Measurements from ENCODE around the gene ZNF689.
"Not testable (repeated sequence)": the region's sequence is repeated elsewhere in the genome, so short reads cannot be mapped to it uniquely, and the experiment has no call there.

The ZNF689 gene

DNA sequence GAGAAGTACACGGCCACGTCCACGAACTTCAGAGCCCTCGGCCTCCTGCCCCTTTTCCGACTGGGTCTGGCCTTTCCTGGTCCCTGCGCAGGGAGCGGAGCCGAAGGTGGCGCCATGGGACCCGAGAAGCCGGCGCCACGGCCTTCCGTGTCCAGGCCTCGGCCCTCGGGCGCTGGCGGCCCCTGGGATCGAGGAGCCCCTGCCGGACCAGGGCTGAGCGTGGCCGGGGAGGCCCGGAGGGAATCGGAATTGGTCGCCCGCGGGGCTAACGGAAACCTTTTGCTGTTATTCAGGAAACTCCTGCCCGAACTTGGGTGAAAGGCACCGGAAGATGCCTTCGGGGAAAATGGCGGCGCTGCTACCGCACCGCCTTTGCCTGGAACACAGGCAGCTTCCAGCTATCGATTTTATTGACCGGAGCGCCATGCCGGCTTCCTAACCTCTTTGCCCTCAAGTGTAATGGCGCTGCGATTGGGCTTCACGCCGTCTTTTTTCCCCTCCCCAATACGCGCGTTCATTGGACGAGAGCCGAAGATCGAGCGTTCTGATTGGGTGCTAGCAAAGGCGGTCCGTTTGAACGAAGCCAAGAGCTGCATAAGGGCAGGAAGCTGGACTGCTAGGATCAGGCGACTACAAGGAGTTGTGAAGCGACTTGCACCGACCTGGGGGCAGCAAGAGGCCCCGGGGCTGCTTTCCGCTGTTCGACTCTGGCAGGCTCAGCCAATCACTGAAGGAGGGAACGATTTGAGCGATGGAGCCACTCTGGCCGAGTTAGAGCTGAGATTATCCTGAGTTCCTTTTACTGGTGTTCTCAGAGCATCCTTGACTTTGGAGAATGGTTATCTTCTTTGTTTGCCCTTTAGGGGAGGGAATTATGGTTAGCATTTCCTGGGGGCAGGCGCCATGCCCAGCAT lies at the start of gene ZNF689:
ZNF689 (minus strand) TSS at position 464 of the 914 bp plus-strand sequence; CDS start at position 116, 348 bp downstream.
- DNase-seq, result peak; percentile 92

DNA sequence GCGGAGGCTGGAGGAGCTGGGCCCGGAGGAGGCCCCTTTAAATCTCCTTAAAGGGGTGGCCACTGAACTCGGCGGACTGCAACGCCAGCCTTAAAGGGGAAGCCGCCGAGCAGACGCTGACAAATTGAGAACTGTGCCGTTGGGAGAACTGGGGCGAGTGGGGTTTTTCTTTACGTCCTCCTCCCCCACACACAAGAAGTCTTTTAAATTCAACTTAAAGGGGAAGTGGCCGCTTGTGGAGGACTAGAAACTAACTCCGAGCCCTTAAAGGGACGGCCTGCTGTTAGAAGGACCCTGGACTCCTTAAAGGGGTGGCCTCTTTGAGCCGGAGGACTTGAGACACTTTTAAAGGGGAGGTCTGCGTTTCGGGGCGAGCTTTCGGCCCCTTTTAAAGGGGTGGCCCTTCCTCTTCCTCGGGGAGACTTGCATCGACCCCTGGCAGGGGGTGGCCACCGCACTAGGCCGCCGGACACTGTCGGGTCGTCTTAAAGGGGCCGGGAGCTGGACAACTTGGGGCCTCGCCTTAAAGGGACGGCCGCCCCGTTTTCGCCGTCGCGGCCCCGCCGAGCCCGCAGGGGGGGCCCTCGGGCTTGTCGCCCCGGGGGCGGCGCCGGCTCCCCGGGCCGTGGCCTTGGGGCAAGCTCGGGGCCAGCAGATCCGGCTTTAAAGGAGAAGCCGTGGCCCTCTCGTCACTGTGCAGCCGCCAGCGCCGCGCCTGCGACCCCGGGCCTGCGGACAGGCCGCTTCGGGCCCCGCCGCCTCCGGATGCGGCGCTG lies 48.7 kb upstream of the ZNF689 start:
- DNase-seq, result no peak

DNA sequence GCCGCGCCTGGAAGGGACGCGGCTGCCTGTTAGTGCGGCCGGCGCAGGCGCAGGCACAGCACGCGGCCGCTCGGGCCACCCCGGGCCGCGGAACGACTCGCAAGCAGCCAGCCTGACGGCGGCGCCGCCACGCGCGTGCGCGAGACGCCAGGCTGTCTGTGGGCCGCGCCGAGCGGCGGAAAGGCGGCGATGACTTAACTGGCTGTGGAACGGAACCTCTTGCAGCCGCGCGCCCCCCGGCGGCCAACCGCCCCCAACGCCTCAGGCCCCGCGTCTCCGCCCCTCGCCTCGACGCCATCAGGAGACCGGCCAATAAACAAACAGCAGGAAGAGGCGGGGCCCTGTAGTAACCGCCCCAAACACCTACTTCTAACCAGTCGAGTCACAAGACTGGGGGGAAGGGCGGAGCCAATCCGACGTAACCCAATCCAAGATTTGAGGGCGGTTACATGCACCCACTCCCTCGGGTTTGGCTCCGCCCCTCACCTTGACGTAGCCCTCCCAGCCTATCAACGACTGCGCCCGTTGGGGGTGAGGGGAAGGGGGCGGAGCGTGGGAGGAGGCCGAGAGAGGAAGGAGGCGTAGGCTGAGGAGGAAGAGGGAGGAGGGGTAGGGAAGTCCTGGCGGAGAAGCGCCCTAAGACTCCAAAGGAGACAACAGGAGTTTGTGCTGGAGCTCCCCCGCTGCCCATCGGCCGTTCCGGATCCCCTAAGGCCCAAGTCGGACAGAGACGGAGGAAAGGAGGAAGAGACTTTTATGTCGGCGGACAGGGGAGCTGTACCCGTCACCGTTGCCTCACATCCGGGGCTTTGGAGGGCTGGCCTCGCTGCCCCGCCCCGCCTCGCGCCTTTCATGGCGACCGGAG lies 47.9 kb upstream of the ZNF689 start, which contains the start of gene FBRS:
FBRS (plus strand) TSS at position 566 of the 865 bp plus-strand sequence. CDS start 1,088 bp downstream, outside the sequence.
- DNase-seq, result peak; percentile 100

DNA sequence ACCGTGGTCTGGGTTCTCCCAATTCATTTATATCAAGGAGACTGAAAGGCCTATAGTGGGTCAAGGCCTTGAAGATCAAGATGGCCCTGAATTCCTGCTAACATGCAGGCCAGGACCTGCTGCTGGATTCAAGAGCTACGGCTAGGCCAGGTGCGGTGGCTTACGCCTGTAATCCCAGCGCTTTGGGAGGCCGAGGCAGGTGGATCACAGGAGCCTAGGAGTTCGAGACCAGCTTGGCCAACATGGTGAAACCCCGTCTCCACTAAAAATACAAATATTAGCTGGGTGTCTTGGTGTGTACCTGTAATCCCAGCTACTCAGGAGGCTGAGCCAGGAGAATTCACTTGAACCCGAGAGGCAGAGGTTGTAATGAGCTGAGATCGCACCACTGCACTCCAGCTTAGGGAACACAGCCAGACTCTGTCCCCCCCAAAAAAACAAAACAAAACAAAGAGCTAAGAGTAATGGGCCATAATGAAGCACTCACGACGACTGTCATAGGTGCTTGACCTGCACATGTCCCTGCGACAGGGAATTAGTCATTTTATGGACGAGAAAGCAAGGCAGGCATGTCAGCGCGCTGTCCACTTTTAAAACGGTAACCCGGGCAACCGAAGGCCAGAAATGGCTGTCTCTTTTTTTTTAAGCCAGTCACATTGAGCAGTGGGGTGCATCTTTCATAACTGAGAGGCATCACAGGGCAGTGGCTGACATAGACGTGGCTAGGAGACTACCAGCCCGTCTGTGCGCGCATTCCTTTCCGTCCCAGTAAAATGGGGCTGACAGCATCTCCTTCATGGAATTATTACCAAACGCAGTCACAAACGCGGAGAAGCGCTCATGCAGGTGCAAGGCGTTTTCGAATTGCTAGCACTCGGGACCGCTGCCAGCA lies 47.0 kb upstream of the ZNF689 start:
- no peak for DNase-seq

DNA sequence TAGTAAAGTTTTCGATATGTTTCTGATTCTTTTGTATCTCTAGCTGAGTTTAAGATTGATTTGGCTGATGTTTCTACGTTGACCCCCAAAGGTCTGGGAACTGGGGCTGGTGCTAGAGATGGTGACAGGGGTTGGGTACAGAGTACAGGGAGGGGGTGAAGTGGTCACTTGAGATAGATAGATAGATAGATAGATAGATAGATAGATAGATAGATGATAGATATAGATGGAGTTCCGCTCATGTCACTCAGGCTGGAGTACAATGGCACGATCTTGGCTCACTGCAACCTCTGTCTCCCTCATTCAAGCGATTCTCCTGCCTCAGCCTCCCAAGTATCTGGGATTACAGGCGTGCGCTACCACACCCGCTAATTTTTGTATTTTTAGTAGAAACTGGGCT lies 46.2 kb upstream of the ZNF689 start:
- no peak for DNase-seq

DNA sequence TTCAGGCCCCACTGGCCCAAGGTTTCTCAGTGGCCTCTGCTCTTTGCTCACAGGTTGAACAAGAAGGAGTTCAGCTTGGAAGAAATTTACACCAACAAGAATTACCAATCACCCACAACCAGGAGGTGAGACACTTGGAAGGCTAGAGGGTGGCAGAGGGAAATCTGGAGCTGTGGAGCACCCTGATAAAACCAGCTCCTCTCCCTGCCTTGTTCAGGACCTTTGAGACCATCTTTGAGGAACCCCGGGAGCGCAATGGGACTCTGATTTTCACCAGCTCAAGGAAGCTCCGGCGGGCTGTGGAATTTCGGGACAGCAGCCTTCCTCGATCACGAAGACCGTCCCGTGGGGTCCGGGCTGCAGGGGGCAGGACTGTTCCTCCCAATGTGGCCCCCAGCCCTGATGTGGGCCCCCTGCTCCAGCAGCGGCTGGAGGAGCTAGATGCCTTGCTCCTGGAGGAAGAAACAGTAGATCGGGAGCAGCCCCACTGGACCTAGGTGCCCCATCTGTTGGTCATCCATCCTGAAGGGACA lies 45.7 kb upstream of the ZNF689 start:
- DNase-seq, result no peak

DNA sequence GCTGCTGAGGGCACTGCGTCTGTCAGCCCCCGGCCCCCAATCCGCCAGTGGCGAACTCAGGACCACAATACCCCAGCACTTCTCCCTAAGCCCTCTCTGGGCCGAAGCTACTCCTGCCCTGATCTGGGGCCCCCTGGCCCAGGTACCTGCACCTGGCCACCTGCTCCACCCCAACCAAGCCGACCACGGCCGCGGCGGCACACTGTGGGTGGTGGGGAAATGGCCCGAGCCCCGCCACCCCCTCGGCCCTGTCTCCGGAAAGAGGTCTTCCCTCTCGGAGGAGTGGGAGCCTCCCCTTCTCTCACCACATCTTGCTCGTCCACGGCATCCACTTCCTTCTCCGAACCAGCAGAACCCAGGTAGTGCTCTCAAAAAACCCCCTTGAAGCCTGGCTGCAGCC lies 44.7 kb upstream of the ZNF689 start:
- DNase-seq, result no peak

DNA sequence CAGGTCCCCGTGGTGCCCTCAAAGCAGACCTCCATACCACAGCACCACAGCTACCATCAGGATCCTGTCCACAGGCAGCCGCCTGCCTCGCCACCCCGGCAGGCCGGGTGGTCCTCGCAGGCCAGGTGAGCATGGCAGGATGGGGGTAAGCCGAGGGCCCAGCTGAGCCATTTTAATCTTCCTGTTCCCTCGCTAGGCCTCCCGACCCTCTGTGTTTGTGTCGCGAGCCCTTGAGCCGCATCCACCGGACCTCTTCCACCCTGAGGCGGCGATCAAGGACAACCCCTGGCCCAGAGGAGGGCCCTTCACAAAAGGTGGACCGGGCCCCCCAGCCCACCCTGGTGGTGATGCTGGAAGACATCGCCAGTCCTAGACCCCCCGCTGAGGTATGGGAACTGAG lies 42.5 kb upstream of the ZNF689 start:
- no peak for DNase-seq

DNA sequence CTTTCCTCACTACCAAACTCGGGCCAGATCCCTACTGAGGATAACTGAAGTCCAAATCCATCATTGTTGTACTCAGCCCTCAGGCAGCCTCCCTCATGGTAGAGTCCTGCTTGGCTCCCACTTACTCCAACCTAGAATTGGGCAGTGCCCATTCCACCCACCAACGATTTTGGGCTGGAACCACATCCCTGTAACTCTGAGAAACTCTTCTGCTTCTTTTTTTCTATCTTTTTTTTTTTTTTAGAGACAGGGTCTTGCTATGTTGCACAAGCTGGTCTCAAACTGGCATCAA lies 41.8 kb upstream of the ZNF689 start:
- no peak for DNase-seq

DNA sequence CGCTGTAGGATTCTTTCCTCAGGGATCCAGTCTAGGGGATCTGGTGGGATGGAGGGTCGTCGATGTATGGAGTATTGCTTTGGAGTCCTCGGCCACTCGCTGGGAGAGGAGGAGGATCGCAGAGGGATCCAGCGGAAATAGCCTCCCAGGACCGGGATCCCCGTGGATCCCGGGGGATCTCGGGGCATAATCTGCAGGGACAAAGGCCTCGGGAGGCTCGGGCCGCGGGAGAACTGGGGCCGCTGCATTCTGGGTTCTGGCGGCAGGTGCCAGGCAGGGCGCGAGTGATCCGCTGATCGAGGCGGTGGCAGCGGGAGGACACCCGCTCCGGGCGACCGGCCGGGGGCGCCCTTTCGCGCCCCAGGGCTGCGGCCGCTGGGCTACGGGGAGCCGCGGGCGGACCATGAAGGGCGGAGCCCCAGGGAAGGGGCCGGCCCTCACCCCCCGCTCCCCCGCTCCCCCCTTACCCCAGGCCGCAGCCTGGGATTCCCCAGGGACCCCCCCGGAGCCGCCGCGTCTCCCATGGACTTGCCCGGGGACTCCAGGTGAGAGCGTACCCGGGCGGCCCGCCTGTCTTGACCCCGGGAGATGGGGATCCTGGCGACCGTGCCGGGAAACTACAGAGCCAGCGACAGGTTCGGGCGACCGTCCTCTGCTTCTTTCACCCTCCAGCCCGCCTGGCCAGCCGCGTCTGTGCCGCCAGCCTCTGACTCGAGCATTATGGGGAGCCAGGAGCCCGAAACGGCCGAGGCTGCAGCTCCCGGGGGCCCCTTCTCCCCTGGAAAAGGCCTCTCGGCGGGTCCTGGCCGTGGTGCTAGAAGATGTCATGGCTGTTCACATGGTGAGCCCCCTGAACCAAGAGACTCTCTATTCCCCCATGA lies 41.2 kb upstream of the ZNF689 start:
- peak; percentile 68 for DNase-seq

DNA sequence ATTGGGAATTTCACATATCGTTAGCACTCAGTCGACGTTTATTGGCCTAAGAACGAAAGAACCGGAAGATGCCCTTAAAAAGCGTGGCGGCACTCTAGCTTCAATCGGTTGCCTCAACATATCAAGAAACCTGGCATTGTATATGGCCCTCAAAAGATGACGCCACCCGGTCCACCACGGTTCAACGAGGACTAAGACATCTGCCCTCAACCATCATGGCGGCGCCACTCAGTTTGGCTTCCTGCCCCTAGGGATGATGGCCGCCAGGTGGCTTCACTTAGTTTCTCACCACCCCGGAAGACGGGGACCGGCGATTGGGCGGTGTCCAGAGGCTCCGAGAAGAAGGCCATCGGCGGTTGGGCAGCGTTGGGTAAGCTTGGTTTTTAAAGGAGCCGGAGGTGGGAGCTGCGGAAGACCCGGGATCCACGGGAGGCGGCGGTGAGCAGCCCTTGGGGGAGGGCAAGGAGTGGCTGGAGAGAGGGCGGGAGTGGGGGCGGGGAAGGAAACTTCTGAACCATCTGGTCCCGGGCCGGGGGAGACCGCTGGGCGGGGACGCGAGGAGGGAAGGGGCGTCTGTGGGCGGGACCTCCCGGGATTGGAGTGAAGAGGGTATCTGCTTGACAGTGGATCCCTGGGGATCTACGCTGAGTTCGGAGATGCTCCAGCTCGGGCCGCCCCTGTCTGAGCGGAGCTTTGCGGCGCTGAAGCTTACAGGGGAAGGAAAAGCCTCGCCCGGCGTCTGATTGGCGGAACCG lies 40.4 kb upstream of the ZNF689 start, which contains the start of gene PRR14:
PRR14 (plus strand) TSS at position 592 of the 755 bp plus-strand sequence. CDS start 686 bp downstream, outside the sequence.
- DNase-seq, result peak; percentile 98

DNA sequence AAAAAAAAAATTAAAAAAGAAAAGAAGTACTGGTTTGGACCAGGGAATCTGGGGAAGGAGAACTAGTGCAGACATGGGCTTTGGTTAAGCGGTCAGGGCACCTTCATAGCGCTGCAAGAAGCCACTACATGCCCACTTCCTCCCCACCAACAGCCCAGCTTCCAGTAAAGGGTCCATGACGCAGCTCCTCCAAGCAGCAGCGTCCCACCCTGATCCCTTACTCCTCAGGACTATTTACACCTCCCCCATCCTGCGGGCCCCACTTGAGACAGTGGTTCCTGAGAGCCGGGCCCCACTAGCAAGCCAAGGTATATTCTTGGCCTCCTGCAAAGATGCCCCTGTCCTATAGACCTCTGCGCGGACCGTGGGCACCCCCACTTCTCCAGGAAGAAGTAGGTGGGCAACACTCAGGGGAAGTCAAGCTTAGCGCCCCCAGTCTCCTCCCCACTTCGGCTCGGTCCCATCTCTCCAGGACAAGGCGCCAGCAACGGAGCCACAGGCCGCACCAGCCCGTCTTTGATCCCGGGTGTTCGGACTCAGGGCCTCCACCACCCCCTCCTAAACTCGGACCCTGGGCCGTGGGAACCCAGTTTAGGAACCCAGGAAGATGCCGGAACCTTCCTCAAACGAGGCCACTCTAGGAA lies 39.7 kb upstream of the ZNF689 start:
- no peak for DNase-seq

DNA sequence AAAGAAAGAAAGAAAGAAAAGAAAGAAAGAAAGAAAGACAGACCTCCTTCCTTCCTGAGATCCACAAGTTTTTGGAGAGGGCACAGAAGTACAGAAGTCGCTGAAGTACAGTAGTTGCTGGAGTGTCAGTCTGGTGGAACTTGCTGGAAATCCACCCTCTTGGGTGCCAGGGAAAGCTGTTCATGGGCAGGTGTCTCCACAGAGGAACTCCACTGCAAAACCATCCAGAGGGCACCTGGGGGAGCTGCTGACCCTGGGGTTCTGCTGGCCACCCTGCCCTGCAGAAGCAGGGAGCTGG lies 37.0 kb upstream of the ZNF689 start:
- DNase-seq, result no peak

DNA sequence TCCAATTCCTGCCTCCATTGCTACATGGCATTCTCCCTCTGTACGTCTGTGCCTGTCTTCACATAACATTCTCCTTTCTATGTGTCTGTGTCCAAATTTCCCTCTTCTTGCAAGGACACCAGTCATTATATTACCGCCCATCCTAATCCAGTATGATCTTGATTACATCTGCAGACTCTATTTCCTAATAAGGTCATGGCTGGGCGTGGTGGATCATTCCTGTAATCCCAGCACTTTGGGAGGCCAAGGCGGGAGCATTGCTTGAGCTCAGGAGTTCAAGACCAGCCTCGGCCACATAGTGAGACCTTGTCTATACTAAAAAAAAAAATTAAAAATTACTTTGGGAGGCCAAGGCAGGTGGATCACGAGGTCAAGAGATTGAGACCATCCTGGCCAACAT lies 35.5 kb upstream of the ZNF689 start:
- DNase-seq, result no peak

DNA sequence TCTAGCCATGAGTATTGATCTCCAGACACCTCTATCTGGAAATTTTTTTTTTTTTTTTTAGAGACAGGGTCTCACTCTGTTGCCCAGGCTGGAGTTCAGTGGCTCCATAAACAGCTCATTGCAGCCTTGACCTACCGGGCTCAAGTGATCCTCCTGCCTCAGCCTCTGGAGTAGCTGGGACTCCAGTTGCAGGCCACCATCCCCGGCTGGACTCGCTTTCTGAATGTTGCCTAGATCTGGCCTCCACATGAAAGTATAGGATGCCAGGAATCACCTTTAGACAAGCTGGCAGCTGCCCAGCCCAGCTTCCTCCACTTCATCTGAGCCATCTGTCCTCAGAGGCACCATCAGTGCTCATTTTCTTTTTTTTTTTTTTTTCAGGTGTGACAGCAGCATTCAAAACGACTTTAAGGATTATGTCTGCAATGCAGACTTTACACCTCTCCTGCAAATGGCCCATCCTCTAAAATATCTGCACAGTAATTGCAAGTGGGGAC lies 34.2 kb upstream of the ZNF689 start:
- DNase-seq, result no peak

DNA sequence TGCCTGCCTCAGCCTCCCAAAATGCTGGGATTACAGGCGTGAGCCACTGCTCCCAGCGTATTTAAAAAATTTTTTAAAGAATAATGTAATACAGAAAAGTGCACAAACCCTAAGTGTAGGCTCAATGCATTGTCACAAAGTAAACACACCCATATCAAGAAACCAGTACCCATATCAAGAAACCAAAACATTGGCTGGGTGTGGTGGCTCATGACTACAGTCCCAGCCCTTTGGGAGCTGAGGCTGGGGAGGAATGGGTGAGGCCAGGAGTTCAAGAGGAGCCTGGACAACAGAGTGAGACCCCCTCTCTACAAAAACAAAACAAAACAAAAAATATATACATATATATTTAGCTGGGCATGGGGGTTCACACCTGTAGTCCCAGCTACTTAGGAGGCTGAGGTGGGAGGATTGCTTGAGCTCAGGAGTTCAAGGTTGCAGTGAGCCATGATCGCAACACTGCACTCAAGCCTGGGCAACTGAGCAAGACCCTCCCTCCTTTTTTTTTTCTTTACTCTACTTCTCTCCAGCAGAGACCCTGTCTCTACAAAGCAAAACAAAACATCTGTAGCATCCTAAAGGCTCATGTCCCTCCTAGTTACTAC lies 31.3 kb upstream of the ZNF689 start:
- DNase-seq, result no peak

DNA sequence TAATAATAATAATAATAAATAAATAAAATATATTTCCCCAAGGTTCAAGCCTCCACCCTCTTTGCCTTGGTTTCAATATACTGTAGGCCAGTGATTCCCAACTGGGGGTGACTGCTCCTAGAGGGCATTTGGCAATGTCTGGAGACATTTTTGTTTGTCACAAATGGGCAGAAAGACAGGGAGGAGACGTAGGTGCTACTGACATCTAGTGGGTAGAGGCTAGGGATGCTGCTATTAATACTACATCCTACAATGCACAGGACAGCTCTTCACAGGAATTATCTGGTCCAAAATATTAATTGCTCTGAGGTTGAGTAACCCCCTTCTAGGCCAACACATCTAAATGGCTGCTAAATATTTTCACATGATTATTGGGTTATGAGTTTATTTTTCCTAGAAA lies 27.8 kb upstream of the ZNF689 start:
- DNase-seq, result no peak

DNA sequence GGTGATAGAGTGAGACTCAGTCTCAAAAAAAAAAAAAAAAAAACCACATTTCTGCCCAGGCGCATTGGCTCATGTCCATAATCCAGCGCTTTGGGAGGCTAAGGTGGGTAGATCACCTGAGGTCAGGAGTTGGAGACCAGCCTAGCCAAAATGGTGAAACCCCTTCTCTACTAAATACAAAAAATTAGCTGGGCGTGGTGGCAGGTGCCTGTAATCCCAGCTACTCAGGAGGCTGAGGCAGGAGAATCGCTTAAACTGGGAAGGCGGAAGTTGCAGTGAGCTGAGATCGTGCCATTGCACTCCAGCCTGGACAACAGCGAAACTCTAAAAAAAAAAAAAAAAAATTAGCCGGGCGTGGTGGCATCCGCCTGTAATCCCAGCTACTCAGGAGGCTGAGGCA lies 26.9 kb upstream of the ZNF689 start:
- DNase-seq, result not testable (repeated sequence)

DNA sequence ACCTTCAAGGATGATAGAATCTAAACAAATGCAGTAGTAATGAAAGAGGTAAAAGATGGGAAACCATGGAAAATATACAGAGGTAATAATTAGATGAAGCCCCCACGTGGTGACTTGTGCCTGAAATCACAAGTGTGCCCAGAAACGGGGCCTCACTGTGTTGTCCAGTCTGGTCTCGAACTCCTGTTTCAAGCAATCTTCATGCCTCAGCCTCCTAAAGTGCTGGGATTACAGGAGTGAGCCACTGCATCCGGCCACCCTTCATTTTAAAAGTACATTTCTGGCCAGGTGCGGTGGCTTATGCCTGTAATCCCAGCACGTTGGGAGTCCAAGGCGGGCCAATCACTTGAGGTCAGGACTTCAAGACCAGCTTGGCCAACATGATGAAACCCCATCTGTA lies 26.4 kb upstream of the ZNF689 start:
- no peak for DNase-seq
